GM21528 (cell line): ENCODE data around the gene KCNN4.

Source experiments
- ATAC-seq: cut with Tn5 transposase; IDR thresholded peaks from one replicate; pipeline ENCODE4 v1.9.1; 2021; ENCODE audit warnings: mild to moderate bottlenecking, moderate library complexity; ENCODE audit not compliant: unreplicated experiment, low FRiP score

Gene KCNN4

GRCh38 chr19:43751466-43752220 lies 29.1 kb downstream of the KCNN4 start:
- ATAC-seq = no peak

- ATAC-seq = no peak
Observed at GRCh38 chr19:43749898-43750297, 30.9 kb downstream of the KCNN4 start.

- ATAC-seq = no peak
Observed at GRCh38 chr19:43749152-43749551, 31.6 kb downstream of the KCNN4 start.

- ATAC-seq = no peak
Observed at GRCh38 chr19:43748685-43749084, 32.1 kb downstream of the KCNN4 start.

GRCh38 chr19:43748205-43748594 lies 32.6 kb downstream of the KCNN4 start:
- no peak for ATAC-seq

GRCh38 chr19:43747557-43748204 lies 33.1 kb downstream of the KCNN4 start:
- ATAC-seq = no peak

GRCh38 chr19:43743059-43743458 lies 37.7 kb downstream of the KCNN4 start:
- ATAC-seq = no peak

GRCh38 chr19:43741075-43741825 lies 39.5 kb downstream of the KCNN4 start:
- ATAC-seq = no peak

- ATAC-seq = no peak
Observed at GRCh38 chr19:43739439-43740235, 41.1 kb downstream of the KCNN4 start.

GRCh38 chr19:43738780-43739211 lies 42.0 kb downstream of the KCNN4 start:
- no peak for ATAC-seq

GRCh38 chr19:43735957-43736356 lies 44.8 kb downstream of the KCNN4 start:
- ATAC-seq = no peak

- no peak for ATAC-seq
Observed at GRCh38 chr19:43735013-43735412, 45.8 kb downstream of the KCNN4 start.

GRCh38 chr19:43731846-43732245 lies 48.9 kb downstream of the KCNN4 start:
- ATAC-seq = no peak

- no peak for ATAC-seq
Observed at GRCh38 chr19:43731346-43731745, 49.4 kb downstream of the KCNN4 start.

- no peak for ATAC-seq
Observed at GRCh38 chr19:43729919-43730318, 50.9 kb downstream of the KCNN4 start.

- no peak for ATAC-seq
Observed at GRCh38 chr19:43727593-43727853, 53.2 kb downstream of the KCNN4 start.

- ATAC-seq = no peak
Observed at GRCh38 chr19:43726736-43727592, 53.8 kb downstream of the KCNN4 start.

GRCh38 chr19:43725468-43725867 lies 55.3 kb downstream of the KCNN4 start:
- no peak for ATAC-seq

GRCh38 chr19:43724896-43725295 lies 55.9 kb downstream of the KCNN4 start:
- no peak for ATAC-seq

- no peak for ATAC-seq
Observed at GRCh38 chr19:43723588-43723987, 57.2 kb downstream of the KCNN4 start.
